ENCODE data around the gene CD300LB. TPM values are rescaled to one million over a fixed set of nuclear protein-coding genes. Genes with fewer than 3 reads are reported as not detected.
A peak's percentile ranks its signal among the peaks of the same experiment; 100 is the strongest.
"Not testable (repeated sequence)": the region's sequence is repeated elsewhere in the genome, so short reads cannot be mapped to it uniquely, and the experiment has no call there.

CD300LB gene
- polyA plus RNA-seq, 3 donors = 88.0 to 102 (median 92.9) TPM

GRCh38 chr17:74508156-74508555 lies 23.1 kb downstream of the CD300LB start:
- Histone ChIP-seq H4K20me1 (ENCODE audit: insufficient read depth, low read length) (no peaks in the 10 kb centered on the region), H3K79me2 (ENCODE audit: insufficient read depth, low read length) (no peaks in the 10 kb centered on the region), H2AFZ (ENCODE audit: insufficient read depth, low read depth, low read length, poor library complexity, severe bottlenecking) (no peak overlapping the region), H3K27me3 (ENCODE audit: control insufficient read depth in 2 of 2, insufficient read depth in 2 of 2, low read length in 2 of 2) (no peaks in the 10 kb centered on the region), H3K27ac (ENCODE audit: low read depth in 1 of 2, low read length in 2 of 2) (no peak overlapping the region), H3K4me3 (replicated peaks in 1 of 3; ENCODE audit: low read depth in 2 of 3, low read length in 3 of 3) (no peak overlapping the region), H3K4me2 (replicated peaks; ENCODE audit: extremely low read depth, low read length, poor library complexity, severe bottlenecking) (no peak overlapping the region), H3K9me3 (replicated peaks in 1 of 2; ENCODE audit: control insufficient read depth in 1 of 2, insufficient read depth in 1 of 2, low read length in 2 of 2) (no peaks in the 10 kb centered on the region), H3K4me1 (ENCODE audit: control insufficient read depth in 1 of 2, insufficient read depth in 2 of 2, low read length in 2 of 2) (peaks cover 27 to 29% of the 10 kb centered on the region in 2 donors), H3K36me3 (replicated peaks in 1 of 2; ENCODE audit: control insufficient read depth in 1 of 2, insufficient read depth in 2 of 2, low read length in 2 of 2) (no peaks in the 10 kb centered on the region), H3K9ac (ENCODE audit: insufficient read depth, low read length, poor library complexity, severe bottlenecking) (no peak overlapping the region)
- no peak for TF ChIP-seq CTCF (IDR thresholded peaks at IDR 0.05)
- H3K4me1 Mint-ChIP-seq = peaks cover 19% of the 10 kb centered on the region
- intact Hi-C loops (cut with micrococcal nuclease) = no loop called here
- no peak overlapping the region for H3K27ac Mint-ChIP-seq
- peaks cover 0 to 3% (median 0%) of the 10 kb centered on the region in 7 donors for H3K9me3 Mint-ChIP-seq
- peaks cover 11 to 14% of the 10 kb centered on the region in 2 donors for H3K36me3 Mint-ChIP-seq
- H3K4me3 Mint-ChIP-seq = no peak overlapping the region
- H3K27me3 Mint-ChIP-seq (ENCODE audit: low read depth in 3 of 3) = peaks cover 0 to 3% (median 0%) of the 10 kb centered on the region in 3 donors
- DNase-seq = no peak

- DNase-seq = peak in 1 of 3 donors; percentile 47
- H3K27ac ChIP-seq (ENCODE audit: low read depth in 1 of 2, low read length in 2 of 2); H3K27ac Mint-ChIP-seq; H3K9me3 ChIP-seq (replicated peaks in 1 of 2; ENCODE audit: control insufficient read depth in 1 of 2, insufficient read depth in 1 of 2, low read length in 2 of 2); H3K4me3 ChIP-seq (replicated peaks in 1 of 3; ENCODE audit: low read depth in 2 of 3, low read length in 3 of 3); H3K4me3 Mint-ChIP-seq; H3K79me2 ChIP-seq (ENCODE audit: insufficient read depth, low read length); intact Hi-C loops (cut with micrococcal nuclease); H3K9me3 Mint-ChIP-seq; H3K36me3 ChIP-seq (replicated peaks in 1 of 2; ENCODE audit: control insufficient read depth in 1 of 2, insufficient read depth in 2 of 2, low read length in 2 of 2); H2AFZ ChIP-seq (ENCODE audit: insufficient read depth, low read depth, low read length, poor library complexity, severe bottlenecking); H4K20me1 ChIP-seq (ENCODE audit: insufficient read depth, low read length); H3K27me3 ChIP-seq (ENCODE audit: control insufficient read depth in 2 of 2, insufficient read depth in 2 of 2, low read length in 2 of 2); H3K36me3 Mint-ChIP-seq; H3K4me2 ChIP-seq (replicated peaks; ENCODE audit: extremely low read depth, low read length, poor library complexity, severe bottlenecking); H3K9ac ChIP-seq (ENCODE audit: insufficient read depth, low read length, poor library complexity, severe bottlenecking); H3K27me3 Mint-ChIP-seq (ENCODE audit: low read depth in 3 of 3): not testable (repeated sequence)
- WGBS (ENCODE audit: insufficient coverage) = 37% methylated on average over 5 of the region's 5 CpGs
- peaks cover 16 to 20% of the 10 kb centered on the region in 2 donors for H3K4me1 ChIP-seq (ENCODE audit: control insufficient read depth in 1 of 2, insufficient read depth in 2 of 2, low read length in 2 of 2)
- H3K4me1 Mint-ChIP-seq = peaks cover 11% of the 10 kb centered on the region
Measured at GRCh38 chr17:74503949-74504348, 27.3 kb downstream of the CD300LB start.
